K562 (cell line): ENCODE data around the gene TCOF1. TPM values are rescaled to one million over a fixed set of nuclear protein-coding genes. Genes with fewer than 3 reads are reported as not detected.

ENCODE experiments used
- ATAC-seq: fragments of 200-7000 bp; cut with Tn5 transposase; 3 replicates; pipeline ENCODE4 v1.9.1; 2020; ENCODE audit warnings: moderate library complexity
- BruUV-seq: library from RNA; stranded (reverse); fragments of 400-500 nt; replicated peaks from 2 replicates; lab custom pipeline; 2021; lab: Mats Ljungman, UMichigan
- CTCF ChIA-PET: fragments of 300-600 bp; formaldehyde crosslinking; extraction: SDS; loops from one replicate; lab custom pipeline; 2021; ENCODE audit warnings: low intra/inter-chr PET ratio; lab: Yijun Ruan, JAX
- POLR2A ChIA-PET: fragments of 300-600, 350-650 bp; sonication (Branson Sonifier 250); formaldehyde crosslinking; extraction: SDS; loops from one replicate; lab custom pipeline; 2021; ENCODE audit warnings: antibody characterized with exemption, inconsistent platforms; lab: Yijun Ruan, JAX
- DNase-seq, 4 experiments: peaks; one replicate each; pipeline versions ENCODE4 v3.0.0 to v3.0.0-alpha.2; 2011 to 2018; ENCODE audit warnings: low spot score in 3 of 4, mixed read lengths in 3 of 4; ENCODE audit errors: extremely low read depth in 1 of 4
- FAIRE-seq: peaks from 2 replicates; lab custom pipeline; 2011; peaks lifted over from hg19 to GRCh38; lab: Jason Lieb, UNC
- H2AFZ ChIP-seq: 2 replicates; pipeline ENCODE4 v1.6.0; 2011; ENCODE audit warnings: low read depth, low read length, control low read depth, inconsistent platforms
- H3K27ac ChIP-seq: fragments of 200-600 bp; 3 replicates; pipeline ENCODE4 v1.8.0; 2011; ENCODE audit warnings: low read depth, mild to moderate bottlenecking, control low read depth, inconsistent platforms, low read length, moderate library complexity, mixed read lengths; ENCODE audit errors: extremely low read depth
- H3K27me3 ChIP-seq, 2 experiments: fragments of 300-600 bp in 1 of 2; 2 replicates in 1 of 2; 3 replicates in 1 of 2; pipeline versions ENCODE4 v1.6.0 to v1.8.0; 2011; ENCODE audit warnings: inconsistent platforms in 2 of 2, low read length in 2 of 2, mild to moderate bottlenecking in 1 of 2, mixed read lengths in 1 of 2, moderate library complexity in 1 of 2; ENCODE audit not compliant: control insufficient read depth in 2 of 2, insufficient read depth in 2 of 2
- H3K36me3 ChIP-seq: fragments of 300-600 bp; 3 replicates; pipeline ENCODE4 v1.8.0; 2011; ENCODE audit warnings: mild to moderate bottlenecking, low read length, inconsistent platforms; ENCODE audit not compliant: control insufficient read depth, insufficient read depth
- H3K4me1 ChIP-seq, 2 experiments: fragments of 200-600 bp in 1 of 2; replicated peaks in 1 of 2; 2 replicates in 1 of 2; 3 replicates in 1 of 2; pipeline versions ENCODE4 v1.5.1 to v1.8.0; 2011; ENCODE audit warnings: inconsistent platforms in 2 of 2, low read length in 2 of 2, mild to moderate bottlenecking in 1 of 2, mixed read lengths in 1 of 2, moderate library complexity in 1 of 2; ENCODE audit not compliant: control insufficient read depth in 2 of 2, insufficient read depth in 2 of 2
- H3K4me2 ChIP-seq: 2 replicates; pipeline ENCODE4 v1.6.1; 2011; ENCODE audit warnings: low read length, control low read depth, inconsistent platforms, mixed read lengths; ENCODE audit not compliant: insufficient read depth
- H3K4me3 ChIP-seq: fragments of 200-600 bp; sonication (generic), shearing (Covaris generic); 2 replicates; pipeline ENCODE4 v1.5.1; 2016; ENCODE audit warnings: control low read depth, inconsistent platforms
- H3K79me2 ChIP-seq: fragments of 200-600 bp; 3 replicates; pipeline ENCODE4 v1.8.0; 2011; ENCODE audit warnings: low read length, inconsistent platforms; ENCODE audit not compliant: control insufficient read depth, insufficient read depth
- H3K9ac ChIP-seq, 2 experiments: 2 replicates each; pipeline versions ENCODE4 v1.6.0 to v1.6.1; 2011; ENCODE audit warnings: low read depth in 2 of 2, low read length in 2 of 2, control low read depth in 1 of 2, inconsistent platforms in 1 of 2, mild to moderate bottlenecking in 1 of 2, mixed read lengths in 1 of 2; ENCODE audit not compliant: insufficient read depth in 1 of 2
- H3K9me1 ChIP-seq: one replicate; pipeline ENCODE4 v1.6.0; 2011; ENCODE audit warnings: inconsistent platforms, mild to moderate bottlenecking, low read length, moderate library complexity; ENCODE audit not compliant: control insufficient read depth, insufficient read depth
- H3K9me3 ChIP-seq: replicated peaks from 2 replicates; pipeline ENCODE4 v1.5.1; 2011; ENCODE audit warnings: low read depth, low read length, inconsistent platforms; ENCODE audit not compliant: control insufficient read depth, insufficient read depth
- H4K20me1 ChIP-seq: replicated peaks from 2 replicates; pipeline ENCODE4 v1.6.1; 2011; ENCODE audit warnings: low read length, inconsistent platforms, mixed read lengths; ENCODE audit not compliant: control insufficient read depth, insufficient read depth
- ATF3 ChIP-seq, 2 experiments: fragments of 450-650 bp in 1 of 2; sonication (generic) in 1 of 2; formaldehyde crosslinking in 1 of 2; IDR thresholded peaks in 1 of 2; conservative IDR thresholded peaks in 1 of 2; 2 replicates each; pipeline versions ENCODE4 v1.6.1 to v1.8.1; 2016 to 2023; ENCODE audit warnings: mild to moderate bottlenecking in 2 of 2, moderate library complexity in 2 of 2, inconsistent platforms in 1 of 2, missing genetic modification reagents in 1 of 2
- ATF7 ChIP-seq: fragments of 450-650 bp; IDR thresholded peaks from 2 replicates; pipeline ENCODE4 v1.7.1; 2014; ENCODE audit warnings: mild to moderate bottlenecking, moderate library complexity
- ZNF280A ChIP-seq: fragments of 450-650 bp; IDR thresholded peaks from 2 replicates; pipeline ENCODE4 v1.6.1; 2018; ENCODE audit warnings: mild to moderate bottlenecking, low read depth; ENCODE audit not compliant: partially characterized antibody
- ZNF512 ChIP-seq: IDR thresholded peaks from 2 replicates; pipeline ENCODE4 v1.6.1; 2016; ENCODE audit warnings: missing genetic modification characterization, missing compliant biosample characterization
- WGBS: fragments of 100-300 bp; shearing (Covaris generic); methylation state at CpG from one replicate; pipeline ENCODE4 v1.1.6; 2016; ENCODE audit warnings: low coverage, mixed read lengths; ENCODE audit not compliant: insufficient coverage; ENCODE audit errors: missing lambda C conversion rate; 5-methylcytosine and 5-hydroxymethylcytosine counted together
- in situ Hi-C: fragments of 300-500 bp; cut with MboI; formaldehyde crosslinking; loops from 4 replicates; pipeline ENCODE4 v1.15.0; 2018; ENCODE audit warnings: inconsistent platforms, mixed read lengths
- intact Hi-C: fragments of 100-400 bp; cut with micrococcal nuclease; formaldehyde crosslinking; loops from 2 replicates; pipeline ENCODE4 v1.14.2; 2022
- polyA plus RNA-seq, 8 experiments: library from polyadenylated mRNA; depleted of rRNA in 4 of 8; stranded (reverse) in 5 of 8; unstranded in 3 of 8; fragments of >200 nt; fragmentation: Nextera tagmentation in 2 of 8; fragmentation: Illumina TruSeq in 1 of 8; extraction: Ambion mirVana in 2 of 8; extraction: Trizol in 1 of 8; gene quantifications; 2 replicates each; pipeline versions ENCODE4 v1.2.1 to v1.2.3, GENCODE V29; 2011 to 2014; ENCODE audit warnings: inconsistent platforms in 1 of 8, missing spikeins in 1 of 8
- total RNA-seq, 7 experiments: library from RNA; depleted of rRNA in 6 of 7; stranded (reverse); fragments of >200 nt in 6 of 7; fragmentation: Illumina TruSeq in 2 of 7; extraction: Trizol in 2 of 7; gene quantifications; 2 replicates each; pipeline versions ENCODE4 v1.2.1 to v1.2.3, GENCODE V29; 2011 to 2021; ENCODE audit warnings: low replicate concordance in 1 of 7

TCOF1 gene
- total and polyA plus RNA-seq, 9 of the 15 experiments (the other 6 are each of a cell fraction or from before 2014, with no cell fraction given): 9.8 to 134 (median 61.7) TPM

GRCh38 chr5:150429410-150429873 is 71.9 kb downstream of the TCOF1 start:
- FAIRE-seq: no peak
- ChIA-PET POLR2A (interaction anchor here (1.1 to 1.4 kb wide), 2 partner anchors 11 to 15 kb away, joined by 3 to 4 read pairs; no protein-coding TSS in a partner anchor), CTCF (no interaction called here)
- no peak for DNase-seq
- BruUV-seq: no TSS peak
- Histone ChIP-seq H3K36me3 (no peaks in the 10 kb centered on the region), H3K9me1 (no peaks in the 10 kb centered on the region), H4K20me1 (no peaks in the 10 kb centered on the region), H3K27ac (no peak overlapping the region), H3K79me2 (no peaks in the 10 kb centered on the region), H3K27me3 (peaks cover 0 to 23% of the 10 kb centered on the region in 2 experiments; a peak in 3 of 5 replicates), H3K4me1 (peaks cover 8 to 19% of the 10 kb centered on the region in 2 experiments; a peak in 4 of 5 replicates), H3K4me2 (no peak overlapping the region), H2AFZ (no peak overlapping the region), H3K4me3 (no peak overlapping the region), H3K9ac (0 out of 4 replicates have a peak overlapping the region, but pooled peaks of 1 of the 2 experiments have one; percentile 17), H3K9me3 (no peaks in the 10 kb centered on the region)
- in situ Hi-C loops: no loop called here
- ATAC-seq: no peak
- intact Hi-C loops: no loop called here
- WGBS: 14% methylated on average over 5 of the region's 5 CpGs
- TF ChIP-seq ZNF280A (no peak), ZNF512 (no peak), ATF3 (IDR thresholded peaks at IDR 0.05) (peak; percentile 59), ATF3 (CRISPR knock-in tag; conservative IDR thresholded peaks at IDR 0.05) (no peak), ATF7 (peak; percentile 70; the same call in 1 of the 2 replicates)
- TF ChIP-seq, all 486 proteins: peak for 2
